Calu3 (cell line): ENCODE data around the gene ATG7. TPM values are rescaled to one million over a fixed set of nuclear protein-coding genes. Genes with fewer than 3 reads are reported as not detected.

Experiments
- BruUV-seq: library from RNA; stranded (reverse); fragments of 400-500 nt; replicated peaks from 2 replicates; lab custom pipeline; 2021; lab: Mats Ljungman, UMichigan
- CTCF ChIA-PET: fragments of 300-600 bp; sonication (Branson Sonifier 250); formaldehyde crosslinking; loops from one replicate; lab custom pipeline; 2022; ENCODE audit warnings: antibody characterized with exemption; lab: Charles Lee
- DNase-seq: peaks from one replicate; pipeline ENCODE4 v3.0.0; 2022
- H3K27ac Mint-ChIP-seq: one replicate; pipeline ENCODE4 v1.8.0; 2022; ENCODE audit warnings: mixed read lengths; ENCODE audit not compliant: unreplicated experiment
- H3K27me3 Mint-ChIP-seq: one replicate; pipeline ENCODE4 v1.8.0; 2022; ENCODE audit warnings: mixed read lengths; ENCODE audit not compliant: unreplicated experiment
- H3K36me3 Mint-ChIP-seq: one replicate; pipeline ENCODE4 v1.8.0; 2022; ENCODE audit warnings: mild to moderate bottlenecking, moderate library complexity, mixed read lengths; ENCODE audit not compliant: insufficient read depth, unreplicated experiment
- H3K4me1 Mint-ChIP-seq: one replicate; pipeline ENCODE4 v1.8.0; 2022; ENCODE audit warnings: mild to moderate bottlenecking, low read depth, mixed read lengths; ENCODE audit not compliant: unreplicated experiment
- H3K4me3 Mint-ChIP-seq: one replicate; pipeline ENCODE4 v1.8.0; 2022; ENCODE audit warnings: mild to moderate bottlenecking, low read depth, moderate library complexity, mixed read lengths; ENCODE audit not compliant: unreplicated experiment
- H3K9me3 Mint-ChIP-seq: one replicate; pipeline ENCODE4 v1.8.0; 2022; ENCODE audit warnings: low read depth, mixed read lengths; ENCODE audit not compliant: unreplicated experiment
- CTCF ChIP-seq: fragments of 200-600 bp; IDR thresholded peaks from one replicate; pipeline ENCODE4 v1.8.0; 2022; ENCODE audit warnings: antibody characterized with exemption; ENCODE audit not compliant: unreplicated experiment
- intact Hi-C: fragments of 100-400 bp; cut with micrococcal nuclease; formaldehyde crosslinking; loops from one replicate; pipeline ENCODE4 v1.10.0; 2022; ENCODE audit not compliant: unreplicated experiment
- total RNA-seq: library from RNA; stranded (reverse); gene quantifications from 2 replicates; pipeline ENCODE4 v1.2.3, GENCODE V29; 2022

ATG7 gene
- total RNA-seq, 1 experiment from 2014 or later: 37.3 TPM

GRCh38 chr3:11530153-11530721 is 258.0 kb downstream of the ATG7 start:
- no peaks in the 10 kb centered on the region for H3K36me3 Mint-ChIP-seq
- no peak for DNase-seq
- no TSS peak for BruUV-seq
- TF ChIP-seq CTCF: no peak
- intact Hi-C loops: no loop called here
- no peak overlapping the region for H3K27ac Mint-ChIP-seq
- H3K4me3 Mint-ChIP-seq: no peak overlapping the region
- no peaks in the 10 kb centered on the region for H3K9me3 Mint-ChIP-seq
- no peaks in the 10 kb centered on the region for H3K4me1 Mint-ChIP-seq
- no peaks in the 10 kb centered on the region for H3K27me3 Mint-ChIP-seq
- CTCF ChIA-PET: no interaction called here

GRCh38 chr3:11532931-11533391 is 260.8 kb downstream of the ATG7 start:
- no peak overlapping the region for H3K4me3 Mint-ChIP-seq
- H3K4me1 Mint-ChIP-seq: no peaks in the 10 kb centered on the region
- H3K27ac Mint-ChIP-seq: no peak overlapping the region
- CTCF ChIA-PET: no interaction called here
- H3K27me3 Mint-ChIP-seq: no peaks in the 10 kb centered on the region
- no peaks in the 10 kb centered on the region for H3K9me3 Mint-ChIP-seq
- no TSS peak for BruUV-seq
- DNase-seq: no peak
- TF ChIP-seq CTCF: no peak
- no peaks in the 10 kb centered on the region for H3K36me3 Mint-ChIP-seq
- intact Hi-C loops: no loop called here

- Mint-ChIP-seq H3K27ac (no peak overlapping the region), H3K36me3 (no peaks in the 10 kb centered on the region), H3K4me1 (no peaks in the 10 kb centered on the region), H3K4me3 (no peak overlapping the region), H3K9me3 (no peaks in the 10 kb centered on the region), H3K27me3 (no peaks in the 10 kb centered on the region)
- DNase-seq: no peak
- no TSS peak for BruUV-seq
- intact Hi-C loops: no loop called here
- CTCF ChIA-PET: interaction anchor here (0.5 to 1.1 kb wide), 2 partner anchors 17 to 264 kb away, joined by 3 read pairs; no protein-coding TSS in a partner anchor
- TF ChIP-seq CTCF: no peak
These were observed 262.0 kb downstream of the ATG7 start for GRCh38 chr3:11534011-11534792.

- no TSS peak for BruUV-seq
- H3K9me3 Mint-ChIP-seq: no peaks in the 10 kb centered on the region
- no peaks in the 10 kb centered on the region for H3K27me3 Mint-ChIP-seq
- intact Hi-C loops: no loop called here
- no peaks in the 10 kb centered on the region for H3K36me3 Mint-ChIP-seq
- H3K27ac Mint-ChIP-seq: no peak overlapping the region
- no peaks in the 10 kb centered on the region for H3K4me1 Mint-ChIP-seq
- no peak for TF ChIP-seq CTCF
- CTCF ChIA-PET: interaction anchor here (0.5 to 1.1 kb wide), 2 partner anchors 16 to 264 kb away, joined by 3 read pairs; no protein-coding TSS in a partner anchor
- no peak for DNase-seq
- H3K4me3 Mint-ChIP-seq: no peak overlapping the region
These were observed 262.6 kb downstream of the ATG7 start for GRCh38 chr3:11534793-11535101.
